Sigmoid colon (tissue), 7 donors: ENCODE measurements around the gene ASTL. TPM values are rescaled to one million over a fixed set of nuclear protein-coding genes. Genes with fewer than 3 reads are reported as not detected.

Source experiments
- DNase-seq: peaks from one replicate; pipeline ENCODE4 v3.0.0-alpha.2; 2019
- H3K27ac ChIP-seq, 4 donors: fragments of 200-600 bp; sonication (generic); one replicate each; pipeline ENCODE4 v1.5.1; 2016 to 2019; ENCODE audit warnings: mild to moderate bottlenecking in 1 of 4
- H3K27me3 ChIP-seq, 3 donors: fragments of 200-600 bp; sonication (generic); one replicate each; pipeline ENCODE4 v1.5.1; 2019; ENCODE audit warnings: mild to moderate bottlenecking in 1 of 3
- H3K36me3 ChIP-seq, 4 donors: fragments of 200-600 bp; sonication (generic); one replicate each; pipeline ENCODE4 v1.5.1; 2016 to 2019
- H3K4me1 ChIP-seq, 4 donors: fragments of 200-600 bp; sonication (generic); one replicate each; pipeline ENCODE4 v1.5.1; 2017 to 2019
- H3K4me3 ChIP-seq, 4 donors: fragments of 200-600 bp; sonication (generic); one replicate each; pipeline ENCODE4 v1.5.1; 2017 to 2019; ENCODE audit warnings: mild to moderate bottlenecking in 2 of 4, moderate library complexity in 1 of 4
- H3K9me3 ChIP-seq, 4 donors: fragments of 200-600 bp in 3 of 4; sonication (generic) in 3 of 4; one replicate each; pipeline versions ENCODE4 v1.5.1 to v1.6.1; 2013 to 2019
- CTCF ChIP-seq, 4 experiments: fragments of 450-650 bp in 3 of 4; fragments of 200-600 bp in 1 of 4; IDR thresholded peaks; one replicate each; pipeline ENCODE4 v1.5.1; 2016 to 2019; ENCODE audit warnings: antibody characterized with exemption in 4 of 4, mild to moderate bottlenecking in 3 of 4, moderate library complexity in 2 of 4
- EP300 ChIP-seq, 4 donors: sonication (generic); formaldehyde crosslinking; IDR thresholded peaks; one replicate each; pipeline ENCODE4 v1.6.1; 2017; ENCODE audit warnings: antibody characterized with exemption in 4 of 4
- POLR2A ChIP-seq, 2 donors: fragments of 450-650 bp; IDR thresholded peaks; one replicate each; pipeline ENCODE4 v1.6.1; 2016; ENCODE audit warnings: antibody characterized with exemption in 2 of 2, mild to moderate bottlenecking in 2 of 2, moderate library complexity in 2 of 2
- POLR2AphosphoS5 ChIP-seq, 4 donors: sonication (generic); formaldehyde crosslinking; IDR thresholded peaks; one replicate each; pipeline ENCODE4 v1.6.1; 2017; ENCODE audit warnings: antibody characterized with exemption in 4 of 4
- WGBS, 2 donors: extraction: QIAGEN DNeasy Blood & Tissue Kit; methylation state at CpG; one replicate each; pipeline ENCODE4 v1.1.7; 2013; 5-methylcytosine and 5-hydroxymethylcytosine counted together
- intact Hi-C: fragments of 100-400 bp; cut with DNase I; formaldehyde crosslinking; loops from one replicate; pipeline ENCODE4 v1.15.1; 2023
- polyA plus RNA-seq, 3 donors: library from polyadenylated mRNA; stranded (reverse); fragments of 200-250 nt; gene quantifications; one replicate each; pipeline ENCODE4 v1.2.3, GENCODE V29; 2013
- total RNA-seq, 4 donors: library from RNA; depleted of rRNA; stranded (reverse); fragments of >200 nt; gene quantifications; one replicate each; pipeline ENCODE4 v1.1.0, GENCODE V29; 2016
- donor health status: healthy with polysubstance abuse.
- donor health status: Bipolar disorder and iron deficiency.
- donor health status: healthy.

Gene ASTL
- total and polyA plus RNA-seq, 7 donors, result 0.36 TPM; not detected in 6

- WGBS, 2 donors, result 53 to 77% methylated on average over 8 of the region's 8 CpGs
- Histone ChIP-seq H3K27ac (no peak overlapping the region), H3K4me1 (no peaks in the 10 kb centered on the region), H3K36me3 (no peaks in the 10 kb centered on the region), H3K9me3 (peaks cover 0 to 18% (median 7%) of the 10 kb centered on the region in 4 donors), H3K27me3 (peaks cover 0 to 2% (median 0%) of the 10 kb centered on the region in 3 donors), H3K4me3 (no peak overlapping the region)
- intact Hi-C loops, result no loop called here
- DNase-seq, result peak; percentile 33
- TF ChIP-seq POLR2AphosphoS5 (IDR thresholded peaks at IDR 0.05) (no peak), CTCF (IDR thresholded peaks at IDR 0.05) (no peak), POLR2A (IDR thresholded peaks at IDR 0.05) (no peak), EP300 (IDR thresholded peaks at IDR 0.05) (no peak)
Measured at GRCh38 chr2:96103187-96103601, 35.1 kb downstream of the ASTL start.

GRCh38 chr2:96102596-96103186, 35.6 kb downstream of the ASTL start:
- Histone ChIP-seq H3K9me3 (peaks cover 0 to 18% (median 7%) of the 10 kb centered on the region in 4 donors), H3K27ac (no peak overlapping the region), H3K36me3 (no peaks in the 10 kb centered on the region), H3K4me1 (no peaks in the 10 kb centered on the region), H3K4me3 (no peak overlapping the region), H3K27me3 (no peaks in the 10 kb centered on the region)
- TF ChIP-seq CTCF (IDR thresholded peaks at IDR 0.05) (no peak), EP300 (IDR thresholded peaks at IDR 0.05) (no peak), POLR2A (IDR thresholded peaks at IDR 0.05) (no peak), POLR2AphosphoS5 (IDR thresholded peaks at IDR 0.05) (no peak)
- intact Hi-C loops, result no loop called here
- 96% methylated on average over 15 of the region's 15 CpGs for WGBS, 2 donors
- DNase-seq, result peak; percentile 59

GRCh38 chr2:96100893-96101304, 37.4 kb downstream of the ASTL start:
- peak; percentile 29 for DNase-seq
- H3K4me1 ChIP-seq, result no peaks in the 10 kb centered on the region
- no peaks in the 10 kb centered on the region for H3K27me3 ChIP-seq
- H3K4me3 ChIP-seq, result no peak overlapping the region
- H3K9me3 ChIP-seq, result peaks cover 0 to 14% (median 7%) of the 10 kb centered on the region in 4 donors
- WGBS, 2 donors, result 83 to 84% methylated on average over 3 of the region's 3 CpGs
- no peaks in the 10 kb centered on the region for H3K36me3 ChIP-seq
- intact Hi-C loops, result no loop called here
- no peak overlapping the region for H3K27ac ChIP-seq
- TF ChIP-seq POLR2A (IDR thresholded peaks at IDR 0.05) (no peak), EP300 (IDR thresholded peaks at IDR 0.05) (no peak), POLR2AphosphoS5 (IDR thresholded peaks at IDR 0.05) (no peak), CTCF (IDR thresholded peaks at IDR 0.05) (no peak)

DNA sequence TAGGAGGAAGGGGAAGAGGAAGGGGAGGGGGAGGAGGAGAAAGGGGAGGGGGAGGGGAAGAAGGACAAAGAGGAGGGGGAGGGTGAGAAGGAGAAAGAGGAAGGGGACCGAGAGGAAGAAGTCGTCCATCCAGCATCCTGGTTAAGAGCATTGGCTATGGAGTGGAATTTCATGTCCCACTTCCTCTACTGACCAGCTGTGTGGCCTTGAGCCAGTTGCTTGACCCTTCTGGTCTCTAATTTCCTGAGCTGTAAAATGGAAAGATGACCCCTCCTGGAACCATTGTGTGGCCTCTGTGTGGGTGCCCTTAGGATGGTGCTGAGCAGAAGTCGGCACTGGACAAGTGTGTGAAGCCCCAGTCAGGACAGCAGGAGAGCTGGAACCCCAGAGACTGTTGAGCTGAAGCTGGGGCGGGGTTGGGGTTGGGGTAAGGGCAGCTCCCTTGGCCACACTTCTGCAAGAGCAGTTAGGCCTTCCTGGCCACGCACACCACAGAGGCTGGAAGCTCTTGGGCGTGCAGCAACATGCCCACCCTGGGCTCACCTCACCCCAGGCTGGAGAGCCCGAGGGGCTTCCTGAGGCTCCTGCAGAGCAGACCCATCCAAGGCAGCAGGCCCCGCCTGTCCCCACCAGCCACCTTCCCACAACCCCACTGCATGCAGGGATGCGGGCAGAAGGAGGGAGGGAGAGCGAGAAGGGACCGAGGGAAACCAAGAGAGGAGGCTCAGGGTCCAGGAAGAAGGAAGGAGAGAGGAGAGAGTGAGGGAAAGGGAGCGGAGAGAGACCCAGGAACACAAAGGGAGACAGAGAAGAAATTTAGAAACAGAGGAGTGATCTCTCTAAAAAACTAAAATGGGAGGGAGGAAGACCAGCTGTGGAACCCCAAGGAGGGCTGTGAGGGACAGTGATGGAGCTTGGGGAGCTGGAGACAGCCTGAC, 38.2 kb downstream of the ASTL start:
- no peak for TF ChIP-seq POLR2A (IDR thresholded peaks at IDR 0.05)
- TF ChIP-seq EP300 (IDR thresholded peaks at IDR 0.05), result no peak
- Histone ChIP-seq H3K27ac (peak overlapping the region in 1 of 4 donors; percentile 18), H3K27me3 (no peaks in the 10 kb centered on the region), H3K4me3 (no peak overlapping the region), H3K4me1 (no peaks in the 10 kb centered on the region), H3K9me3 (peaks cover 0 to 6% (median 1%) of the 10 kb centered on the region in 4 donors), H3K36me3 (no peaks in the 10 kb centered on the region)
- 79% methylated on average over 12 of the region's 12 CpGs for whole genome bisulfite sequencing, 2 donors
- intact Hi-C loops, result no loop called here
- peak; percentile 45 for DNase-seq
